K562 (cell line): ENCODE measurements around the gene BMF. TPM values are rescaled to one million over a fixed set of nuclear protein-coding genes. Genes with fewer than 3 reads are reported as not detected.

ENCODE experiments used
- BCL6 ChIP-seq: fragments of 250-450 bp; sonication (Bioruptor Pico); IDR thresholded peaks from 2 replicates; pipeline ENCODE4 v1.4.0; 2020
- CSDE1 ChIP-seq, 2 experiments: fragments of 450-650 bp; IDR thresholded peaks; 2 replicates each; pipeline ENCODE4 v1.6.1; 2016; ENCODE audit warnings: mild to moderate bottlenecking in 1 of 2
- EZH2 ChIP-seq: IDR thresholded peaks from 2 replicates; pipeline ENCODE4 v1.6.1; 2012; ENCODE audit warnings: low read depth, mild to moderate bottlenecking, inconsistent platforms, low read length, borderline replicate concordance
- KDM4B ChIP-seq, 2 experiments: fragments of 450-650 bp in 1 of 2; sonication (generic) in 1 of 2; IDR thresholded peaks; 2 replicates each; pipeline ENCODE4 v1.6.1; 2016 to 2017; ENCODE audit warnings: borderline replicate concordance in 2 of 2, antibody characterized with exemption in 1 of 2, low read depth in 1 of 2, mild to moderate bottlenecking in 1 of 2
- MEIS2 ChIP-seq: fragments of 450-650 bp; IDR thresholded peaks from 2 replicates; pipeline ENCODE4 v1.6.1; 2014; ENCODE audit warnings: mild to moderate bottlenecking; ENCODE audit not compliant: partially characterized antibody
- NCOA6 ChIP-seq: fragments of 450-650 bp; IDR thresholded peaks from 2 replicates; pipeline ENCODE4 v1.6.1; 2017; ENCODE audit warnings: mild to moderate bottlenecking
- NR2C2 ChIP-seq, 2 experiments: fragments of 200-800 bp in 1 of 2; sonication (Bioruptor generic) in 1 of 2; sonication (generic) in 1 of 2; formaldehyde crosslinking in 1 of 2; IDR thresholded peaks; 2 replicates each; pipeline versions ENCODE4 v1.6.1 to v1.8.0; 2016 to 2022; ENCODE audit warnings: mild to moderate bottlenecking in 1 of 2, missing compliant biosample characterization in 1 of 2, missing genetic modification characterization in 1 of 2, missing genetic modification reagents in 1 of 2
- NUFIP1 ChIP-seq: fragments of 450-650 bp; IDR thresholded peaks from 2 replicates; pipeline ENCODE4 v1.6.1; 2018; ENCODE audit not compliant: partially characterized antibody
- POU5F1 ChIP-seq: fragments of 150-350 bp; IDR thresholded peaks from 2 replicates; pipeline ENCODE4 v1.6.1; 2014; ENCODE audit warnings: borderline replicate concordance, low read length, low read depth, mild to moderate bottlenecking; ENCODE audit not compliant: partially characterized antibody
- RUNX1 ChIP-seq: sonication (generic); IDR thresholded peaks from 2 replicates; pipeline ENCODE4 v1.6.1; 2016; ENCODE audit warnings: antibody characterized with exemption, low read depth
- STAT5A ChIP-seq: IDR thresholded peaks from 2 replicates; pipeline ENCODE4 v1.6.1; 2012; ENCODE audit warnings: low read length, inconsistent platforms, borderline replicate concordance
- TAF1 ChIP-seq: IDR thresholded peaks from 2 replicates; pipeline ENCODE4 v1.6.1; 2011; ENCODE audit warnings: mild to moderate bottlenecking, low read length, moderate library complexity; ENCODE audit not compliant: insufficient read depth, control insufficient read depth, severe bottlenecking; ENCODE audit errors: extremely low read depth
- ZNF175 ChIP-seq: fragments of 200-800 bp; sonication (Bioruptor generic); IDR thresholded peaks from 2 replicates; pipeline ENCODE4 v1.6.1; 2016; ENCODE audit warnings: low read depth, mild to moderate bottlenecking, missing genetic modification characterization, missing compliant biosample characterization
- ZNF316 ChIP-seq: fragments of 450-650 bp; IDR thresholded peaks from 2 replicates; pipeline ENCODE4 v1.6.1; 2016
- ZNF507 ChIP-seq: conservative IDR thresholded peaks from 2 replicates; pipeline ENCODE4 v1.6.1; 2017; ENCODE audit warnings: missing genetic modification characterization, missing compliant biosample characterization
- ZSCAN29 ChIP-seq: fragments of 450-650 bp; IDR thresholded peaks from 2 replicates; pipeline ENCODE4 v1.6.1; 2017
- polyA plus RNA-seq, 8 experiments: library from polyadenylated mRNA; depleted of rRNA in 4 of 8; stranded (reverse) in 5 of 8; unstranded in 3 of 8; fragments of >200 nt; fragmentation: Nextera tagmentation in 2 of 8; fragmentation: Illumina TruSeq in 1 of 8; extraction: Ambion mirVana in 2 of 8; extraction: Trizol in 1 of 8; gene quantifications; 2 replicates each; pipeline versions ENCODE4 v1.2.1 to v1.2.3, GENCODE V29; 2011 to 2014; ENCODE audit warnings: inconsistent platforms in 1 of 8, missing spikeins in 1 of 8
- total RNA-seq, 7 experiments: library from RNA; depleted of rRNA in 6 of 7; stranded (reverse); fragments of >200 nt in 6 of 7; fragmentation: Illumina TruSeq in 2 of 7; extraction: Trizol in 2 of 7; gene quantifications; 2 replicates each; pipeline versions ENCODE4 v1.2.1 to v1.2.3, GENCODE V29; 2011 to 2021; ENCODE audit warnings: low replicate concordance in 1 of 7
- TF ChIP-seq, protein P1 (sequence below): sonication (generic); formaldehyde crosslinking; IDR thresholded peaks from 2 replicates; pipeline ENCODE4 v1.8.1; 2023; ENCODE audit warnings: mild to moderate bottlenecking, missing genetic modification reagents
- TF ChIP-seq, protein P2 (sequence below): fragments of 450-650 bp; conservative IDR thresholded peaks from 2 replicates; pipeline ENCODE4 v1.6.1; 2016; ENCODE audit warnings: missing genetic modification characterization, low read depth, mild to moderate bottlenecking, control low read depth, missing compliant biosample characterization
- TF ChIP-seq, protein P3 (sequence below): sonication (generic); formaldehyde crosslinking; IDR thresholded peaks from 2 replicates; pipeline ENCODE4 v1.8.0; 2022; ENCODE audit warnings: missing genetic modification reagents, mild to moderate bottlenecking, borderline replicate concordance

BMF gene
- total and polyA plus RNA-seq, 9 of the 15 experiments (the other 6 are each of a cell fraction or from before 2014, with no cell fraction given) = 0.25 to 0.91 (median 0.59) TPM; not detected in 2

DNA sequence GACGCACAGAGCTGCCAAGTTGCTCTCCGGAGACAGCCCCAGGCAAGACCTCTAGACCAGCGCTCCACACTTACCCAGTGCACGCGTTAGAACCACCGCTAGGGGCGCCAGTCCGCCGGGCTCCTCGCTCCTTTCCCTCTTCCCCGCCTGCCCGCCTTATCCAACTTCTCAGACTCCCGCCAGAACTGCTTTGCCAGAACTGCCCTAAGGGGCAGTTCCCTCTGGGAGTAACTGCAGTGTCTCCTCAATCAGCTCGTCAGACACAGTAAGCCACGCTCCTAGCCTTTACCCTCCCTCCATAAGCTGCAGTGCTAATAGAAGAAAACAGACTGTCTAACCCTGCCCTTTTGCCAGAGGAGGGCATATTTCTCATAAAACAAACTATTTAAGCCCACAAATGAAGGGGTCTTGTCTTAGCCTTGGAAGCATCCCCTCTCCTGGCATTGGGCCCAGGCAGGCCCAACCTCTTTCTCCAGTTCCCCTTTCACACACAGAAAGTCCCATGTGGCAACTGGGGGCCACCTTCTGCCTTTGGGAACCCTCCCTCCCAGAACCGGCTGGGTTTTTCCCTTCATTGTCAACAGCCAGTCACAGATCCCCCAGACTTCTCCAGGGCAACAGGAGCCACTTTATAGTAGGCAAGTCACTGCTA lies 3.7 kb downstream of the BMF start (continued):
- TF ChIP-seq, protein P1, sequence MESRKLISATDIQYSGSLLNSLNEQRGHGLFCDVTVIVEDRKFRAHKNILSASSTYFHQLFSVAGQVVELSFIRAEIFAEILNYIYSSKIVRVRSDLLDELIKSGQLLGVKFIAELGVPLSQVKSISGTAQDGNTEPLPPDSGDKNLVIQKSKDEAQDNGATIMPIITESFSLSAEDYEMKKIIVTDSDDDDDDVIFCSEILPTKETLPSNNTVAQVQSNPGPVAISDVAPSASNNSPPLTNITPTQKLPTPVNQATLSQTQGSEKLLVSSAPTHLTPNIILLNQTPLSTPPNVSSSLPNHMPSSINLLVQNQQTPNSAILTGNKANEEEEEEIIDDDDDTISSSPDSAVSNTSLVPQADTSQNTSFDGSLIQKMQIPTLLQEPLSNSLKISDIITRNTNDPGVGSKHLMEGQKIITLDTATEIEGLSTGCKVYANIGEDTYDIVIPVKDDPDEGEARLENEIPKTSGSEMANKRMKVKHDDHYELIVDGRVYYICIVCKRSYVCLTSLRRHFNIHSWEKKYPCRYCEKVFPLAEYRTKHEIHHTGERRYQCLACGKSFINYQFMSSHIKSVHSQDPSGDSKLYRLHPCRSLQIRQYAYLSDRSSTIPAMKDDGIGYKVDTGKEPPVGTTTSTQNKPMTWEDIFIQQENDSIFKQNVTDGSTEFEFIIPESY (CRISPR knock-in tag) = no peak
- no peak for TF ChIP-seq NUFIP1
- no peak for TF ChIP-seq BCL6 (CRISPR knock-in tag)
- TF ChIP-seq NR2C2 (CRISPR knock-in tag; IDR thresholded peaks at IDR 0.05) = no peak
- no peak for TF ChIP-seq NR2C2 (tag; IDR thresholded peaks at IDR 0.05)
- no peak for TF ChIP-seq ZNF316
- TF ChIP-seq NCOA6 = no peak
- no peak for TF ChIP-seq MEIS2
- no peak for TF ChIP-seq POU5F1
- no peak for TF ChIP-seq ZNF507
- no peak for TF ChIP-seq STAT5A
- TF ChIP-seq CSDE1 (IDR thresholded peaks at IDR 0.05) = no peak
- 0 out of 2 replicates have a peak, but pooled peaks have one; percentile 33 for TF ChIP-seq ZNF175 (CRISPR knock-in tag)
- TF ChIP-seq, protein P2, sequence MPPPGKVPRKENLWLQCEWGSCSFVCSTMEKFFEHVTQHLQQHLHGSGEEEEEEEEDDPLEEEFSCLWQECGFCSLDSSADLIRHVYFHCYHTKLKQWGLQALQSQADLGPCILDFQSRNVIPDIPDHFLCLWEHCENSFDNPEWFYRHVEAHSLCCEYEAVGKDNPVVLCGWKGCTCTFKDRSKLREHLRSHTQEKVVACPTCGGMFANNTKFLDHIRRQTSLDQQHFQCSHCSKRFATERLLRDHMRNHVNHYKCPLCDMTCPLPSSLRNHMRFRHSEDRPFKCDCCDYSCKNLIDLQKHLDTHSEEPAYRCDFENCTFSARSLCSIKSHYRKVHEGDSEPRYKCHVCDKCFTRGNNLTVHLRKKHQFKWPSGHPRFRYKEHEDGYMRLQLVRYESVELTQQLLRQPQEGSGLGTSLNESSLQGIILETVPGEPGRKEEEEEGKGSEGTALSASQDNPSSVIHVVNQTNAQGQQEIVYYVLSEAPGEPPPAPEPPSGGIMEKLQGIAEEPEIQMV (tag) = no peak
- no peak for TF ChIP-seq TAF1
- TF ChIP-seq, protein P3, sequence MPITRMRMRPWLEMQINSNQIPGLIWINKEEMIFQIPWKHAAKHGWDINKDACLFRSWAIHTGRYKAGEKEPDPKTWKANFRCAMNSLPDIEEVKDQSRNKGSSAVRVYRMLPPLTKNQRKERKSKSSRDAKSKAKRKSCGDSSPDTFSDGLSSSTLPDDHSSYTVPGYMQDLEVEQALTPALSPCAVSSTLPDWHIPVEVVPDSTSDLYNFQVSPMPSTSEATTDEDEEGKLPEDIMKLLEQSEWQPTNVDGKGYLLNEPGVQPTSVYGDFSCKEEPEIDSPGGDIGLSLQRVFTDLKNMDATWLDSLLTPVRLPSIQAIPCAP (CRISPR knock-in tag) = no peak
- TF ChIP-seq KDM4B (IDR thresholded peaks at IDR 0.05; ENCODE audit: borderline replicate concordance in 2 of 2, low read depth in 1 of 2) = no peak
- no peak for TF ChIP-seq RUNX1
- no peak for TF ChIP-seq EZH2
- TF ChIP-seq ZSCAN29 = no peak
